Effector memory CD4-positive, alpha-beta T cell (primary cell): ENCODE data around the gene LGALS4.
"Not testable (repeated sequence)": the region's sequence is repeated elsewhere in the genome, so short reads cannot be mapped to it uniquely, and the experiment has no call there.

Source experiments
- DNase-seq, 3 donors: peaks; one replicate each; pipeline ENCODE4 v3.0.0-alpha.2; 2020
- H3K27ac ChIP-seq: 2 replicates; pipeline ENCODE4 v1.7.0; 2013; ENCODE audit warnings: mild to moderate bottlenecking, low read length, moderate library complexity; ENCODE audit not compliant: insufficient read depth, poor library complexity, severe bottlenecking
- H3K27me3 ChIP-seq: replicated peaks from 2 replicates; pipeline ENCODE4 v1.7.0; 2013; ENCODE audit warnings: mild to moderate bottlenecking, low read length; ENCODE audit not compliant: insufficient read depth, control insufficient read depth, poor library complexity, severe bottlenecking
- H3K36me3 ChIP-seq: 2 replicates; pipeline ENCODE4 v1.7.0; 2013; ENCODE audit warnings: mild to moderate bottlenecking, low read length, moderate library complexity; ENCODE audit not compliant: control insufficient read depth, insufficient read depth
- H3K4me1 ChIP-seq: 2 replicates; pipeline ENCODE4 v1.7.0; 2013; ENCODE audit warnings: low read length, mild to moderate bottlenecking; ENCODE audit not compliant: control insufficient read depth, insufficient read depth, poor library complexity, severe bottlenecking
- H3K4me3 ChIP-seq: 2 replicates; pipeline ENCODE4 v1.7.0; 2013; ENCODE audit warnings: low read length, low read depth, mild to moderate bottlenecking; ENCODE audit not compliant: insufficient read depth, poor library complexity, severe bottlenecking
- H3K9me3 ChIP-seq: 2 replicates; pipeline ENCODE4 v1.7.0; 2013; ENCODE audit warnings: mild to moderate bottlenecking, low read length, moderate library complexity; ENCODE audit not compliant: control insufficient read depth

Gene LGALS4

GRCh38 chr19:38799104-38799503, 13.6 kb downstream of the LGALS4 start:
- Histone ChIP-seq H3K4me3 (no peak overlapping the region), H3K36me3 (no peaks in the 10 kb centered on the region), H3K27ac (no peak overlapping the region), H3K4me1 (no peaks in the 10 kb centered on the region), H3K9me3 (no peaks in the 10 kb centered on the region), H3K27me3 (no peaks in the 10 kb centered on the region)
- no peak for DNase-seq

GRCh38 chr19:38797781-38798180, 15.0 kb downstream of the LGALS4 start:
- not testable (repeated sequence) for H3K36me3 ChIP-seq, H3K27me3 ChIP-seq, DNase-seq, H3K4me1 ChIP-seq, H3K4me3 ChIP-seq, H3K9me3 ChIP-seq, H3K27ac ChIP-seq

- Histone ChIP-seq H3K9me3 (no peaks in the 10 kb centered on the region), H3K27ac (no peak overlapping the region), H3K4me3 (no peak overlapping the region), H3K4me1 (peaks cover 4% of the 10 kb centered on the region), H3K36me3 (no peaks in the 10 kb centered on the region), H3K27me3 (no peaks in the 10 kb centered on the region)
- no peak for DNase-seq
These were observed 16.6 kb downstream of the LGALS4 start for GRCh38 chr19:38796154-38796553.

GRCh38 chr19:38795549-38795948, 17.2 kb downstream of the LGALS4 start:
- no peak overlapping the region for H3K4me3 ChIP-seq
- no peak for DNase-seq
- H3K27me3 ChIP-seq: no peaks in the 10 kb centered on the region
- H3K9me3 ChIP-seq: no peaks in the 10 kb centered on the region
- H3K27ac ChIP-seq: no peak overlapping the region
- no peaks in the 10 kb centered on the region for H3K36me3 ChIP-seq
- peaks cover 4% of the 10 kb centered on the region for H3K4me1 ChIP-seq

GRCh38 chr19:38793671-38794070, 19.1 kb downstream of the LGALS4 start:
- no peaks in the 10 kb centered on the region for H3K27me3 ChIP-seq
- no peak overlapping the region for H3K27ac ChIP-seq
- H3K9me3 ChIP-seq: no peaks in the 10 kb centered on the region
- H3K4me1 ChIP-seq: peaks cover 4% of the 10 kb centered on the region
- H3K36me3 ChIP-seq: no peaks in the 10 kb centered on the region
- H3K4me3 ChIP-seq: no peak overlapping the region
- no peak for DNase-seq

- Histone ChIP-seq H3K27me3 (no peaks in the 10 kb centered on the region), H3K9me3 (no peaks in the 10 kb centered on the region), H3K4me3 (no peak overlapping the region), H3K4me1 (peaks cover 4% of the 10 kb centered on the region), H3K36me3 (no peaks in the 10 kb centered on the region), H3K27ac (no peak overlapping the region)
- DNase-seq: no peak
These were observed 19.6 kb downstream of the LGALS4 start for GRCh38 chr19:38793177-38793576.

GRCh38 chr19:38792250-38793111, 20.3 kb downstream of the LGALS4 start:
- H3K9me3 ChIP-seq: no peaks in the 10 kb centered on the region
- no peak for DNase-seq
- no peak overlapping the region for H3K4me3 ChIP-seq
- peaks cover 4% of the 10 kb centered on the region for H3K4me1 ChIP-seq
- H3K27ac ChIP-seq: no peak overlapping the region
- H3K27me3 ChIP-seq: no peaks in the 10 kb centered on the region
- no peaks in the 10 kb centered on the region for H3K36me3 ChIP-seq

GRCh38 chr19:38791451-38792064, 21.2 kb downstream of the LGALS4 start:
- H3K36me3 ChIP-seq, H3K4me3 ChIP-seq, H3K4me1 ChIP-seq, DNase-seq, H3K27me3 ChIP-seq, H3K9me3 ChIP-seq, H3K27ac ChIP-seq: not testable (repeated sequence)

- not testable (repeated sequence) for DNase-seq, H3K4me3 ChIP-seq, H3K9me3 ChIP-seq, H3K4me1 ChIP-seq, H3K36me3 ChIP-seq, H3K27ac ChIP-seq, H3K27me3 ChIP-seq
These were observed 22.0 kb downstream of the LGALS4 start for GRCh38 chr19:38790507-38791403.
